RWPE1 (cell line): ENCODE results near the gene ASCL5.

Source experiments
- CTCF ChIA-PET: fragments of 350-600 bp; sonication (Branson Sonifier 250); formaldehyde crosslinking; extraction: SDS; loops from one replicate; lab custom pipeline; 2021; lab: Yijun Ruan, JAX
- POLR2A ChIA-PET: fragments of 400-600 bp; formaldehyde crosslinking; extraction: SDS; loops from one replicate; lab custom pipeline; 2020; ENCODE audit warnings: antibody characterized with exemption; ENCODE audit not compliant: low non-redundant PET; lab: Yijun Ruan, JAX
- DNase-seq: peaks from one replicate; pipeline ENCODE4 v3.0.0; 2012; ENCODE audit warnings: low spot score
- H3K27ac ChIP-seq: fragments of 450-650 bp; 2 replicates; pipeline ENCODE4 v1.5.1; 2017
- CTCF ChIP-seq: fragments of 450-650 bp; conservative IDR thresholded peaks from 2 replicates; pipeline ENCODE4 v1.5.1; 2017; ENCODE audit warnings: low read depth, mild to moderate bottlenecking

The ASCL5 gene

GRCh38 chr1:201138311-201138840 is 11.4 kb upstream of the ASCL5 start:
- ChIA-PET CTCF (interaction anchor here (0.8 to 3.9 kb wide), 8 partner anchors 11 to 221 kb away, joined by 3 to 24 read pairs (median 4); partner anchors contain the start of gene ASCL5), POLR2A (interaction anchor here (1.0 kb wide), 1 partner anchor 20 kb away, joined by 3 read pairs; no protein-coding TSS in a partner anchor)
- H3K27ac ChIP-seq: peak overlapping the region; percentile 69
- no peak for DNase-seq
- TF ChIP-seq CTCF: no peak

GRCh38 chr1:201137579-201138310 is 10.8 kb upstream of the ASCL5 start:
- TF ChIP-seq CTCF: no peak
- CTCF ChIA-PET: interaction anchor here (0.5 to 3.9 kb wide), 9 partner anchors 11 to 221 kb away, joined by 3 to 24 read pairs (median 4); partner anchors contain the start of gene ASCL5
- POLR2A ChIA-PET: interaction anchor here (0.5 to 1.0 kb wide), 2 partner anchors 21 to 122 kb away, joined by 3 to 4 read pairs; no protein-coding TSS in a partner anchor
- DNase-seq: peak; percentile 59
- H3K27ac ChIP-seq: peak overlapping the region; percentile 69

GRCh38 chr1:201137024-201137392 is 10.0 kb upstream of the ASCL5 start:
- ChIA-PET CTCF (interaction anchor here (0.7 to 3.9 kb wide), 6 partner anchors 10 to 148 kb away, joined by 3 to 24 read pairs (median 6); partner anchors contain the start of gene ASCL5), POLR2A (interaction anchor here (0.5 to 0.6 kb wide), 3 partner anchors 9 to 123 kb away, joined by 3 to 4 read pairs (median 3); partner anchors contain the start of gene TMEM9)
- no peak for DNase-seq
- no peak overlapping the region; the same call in 1 of the 2 replicates for H3K27ac ChIP-seq
- TF ChIP-seq CTCF: no peak

GRCh38 chr1:201136355-201137023 is 9.5 kb upstream of the ASCL5 start:
- TF ChIP-seq CTCF: no peak
- no peak for DNase-seq
- ChIA-PET POLR2A (interaction anchor here (0.6 kb wide), 2 partner anchors 8 to 18 kb away, joined by 3 read pairs; partner anchors contain the start of gene TMEM9), CTCF (interaction anchor here (0.7 to 3.9 kb wide), 4 partner anchors 9 to 148 kb away, joined by 3 to 24 read pairs (median 10); partner anchors contain the start of gene ASCL5)
- no peak overlapping the region; the same call in 1 of the 2 replicates for H3K27ac ChIP-seq

- POLR2A ChIA-PET: no interaction called here
- DNase-seq: no peak
- CTCF ChIA-PET: interaction anchor here (2.1 kb wide), 1 partner anchor 15 kb away, joined by 11 read pairs; no protein-coding TSS in a partner anchor
- no peak overlapping the region for H3K27ac ChIP-seq
- no peak for TF ChIP-seq CTCF
These were observed 7.4 kb upstream of the ASCL5 start for GRCh38 chr1:201134405-201134804.

GRCh38 chr1:201131398-201131797 is 4.4 kb upstream of the ASCL5 start:
- ChIA-PET POLR2A (no interaction called here), CTCF (interaction anchor here (0.7 kb wide), 1 partner anchor 52 kb away, joined by 4 read pairs; no protein-coding TSS in a partner anchor)
- no peak for TF ChIP-seq CTCF

More at GRCh38 chr1:201131398-201131797, 4.4 kb upstream of the ASCL5 start:
- no peak for DNase-seq
- H3K27ac ChIP-seq: no peak overlapping the region
